Caco-2 (cell line): ENCODE data around the gene LMOD1. TPM values are rescaled to one million over a fixed set of nuclear protein-coding genes. Genes with fewer than 3 reads are reported as not detected.
"Not testable (repeated sequence)": the region's sequence is repeated elsewhere in the genome, so short reads cannot be mapped to it uniquely, and the experiment has no call there.

Experiments
- BruUV-seq: library from RNA; stranded (reverse); fragments of 400-500 nt; replicated peaks from 2 replicates; lab custom pipeline; 2021; lab: Mats Ljungman, UMichigan
- CTCF ChIA-PET: fragments of 300-600 bp; sonication (Branson Sonifier 250); formaldehyde crosslinking; loops from one replicate; lab custom pipeline; 2022; ENCODE audit warnings: antibody characterized with exemption; lab: Charles Lee
- POLR2A ChIA-PET: fragments of 300-600 bp; sonication (Branson Sonifier 250); formaldehyde crosslinking; loops from one replicate; lab custom pipeline; 2022; ENCODE audit warnings: antibody characterized with exemption; lab: Charles Lee
- DNase-seq, 2 experiments: peaks; one replicate each; pipeline versions ENCODE4 v3.0.0 to v3.0.0-alpha.2; 2020 to 2022
- H3K27me3 ChIP-seq: replicated peaks from 2 replicates; pipeline ENCODE4 v1.6.0; 2011; ENCODE audit warnings: low read length; ENCODE audit not compliant: control insufficient read depth, insufficient read depth
- H3K36me3 ChIP-seq: 2 replicates; pipeline ENCODE4 v1.5.1; 2011; ENCODE audit warnings: low read length; ENCODE audit not compliant: control insufficient read depth, insufficient read depth
- H3K4me1 ChIP-seq: fragments of 250-450 bp; sonication (Bioruptor Pico); 2 replicates; pipeline ENCODE4 v1.5.1; 2020; ENCODE audit warnings: mild to moderate bottlenecking
- H3K4me3 ChIP-seq: 2 replicates; pipeline ENCODE4 v1.5.1; 2011; ENCODE audit warnings: low read depth, mild to moderate bottlenecking, control low read depth, low read length
- H3K9me3 ChIP-seq: fragments of 250-450 bp; sonication (Bioruptor Pico); 2 replicates; pipeline ENCODE4 v1.5.1; 2020; ENCODE audit warnings: mild to moderate bottlenecking, moderate library complexity
- H3K27ac Mint-ChIP-seq: one replicate; pipeline ENCODE4 v1.8.0; 2022; ENCODE audit warnings: mixed read lengths; ENCODE audit not compliant: unreplicated experiment
- H3K27me3 Mint-ChIP-seq: one replicate; pipeline ENCODE4 v1.8.0; 2022; ENCODE audit warnings: mixed read lengths; ENCODE audit not compliant: insufficient read depth, unreplicated experiment
- H3K36me3 Mint-ChIP-seq: one replicate; pipeline ENCODE4 v1.8.0; 2022; ENCODE audit warnings: mild to moderate bottlenecking, mixed read lengths; ENCODE audit not compliant: insufficient read depth, unreplicated experiment
- H3K4me1 Mint-ChIP-seq: one replicate; pipeline ENCODE4 v1.8.0; 2022; ENCODE audit warnings: low read depth, mixed read lengths; ENCODE audit not compliant: unreplicated experiment
- H3K4me3 Mint-ChIP-seq: one replicate; pipeline ENCODE4 v1.8.0; 2022; ENCODE audit warnings: mild to moderate bottlenecking, moderate library complexity, mixed read lengths; ENCODE audit not compliant: unreplicated experiment
- H3K9me3 Mint-ChIP-seq: one replicate; pipeline ENCODE4 v1.8.0; 2022; ENCODE audit warnings: mixed read lengths; ENCODE audit not compliant: unreplicated experiment
- CTCF ChIP-seq, 2 experiments: fragments of 200-600 bp in 1 of 2; IDR thresholded peaks; 1 replicate in 1 of 2; 2 replicates in 1 of 2; pipeline versions ENCODE4 v1.5.1 to v1.8.0; 2011 to 2022; ENCODE audit warnings: antibody characterized with exemption in 1 of 2, control low read depth in 1 of 2, inconsistent platforms in 1 of 2, low read depth in 1 of 2, low read length in 1 of 2, mild to moderate bottlenecking in 1 of 2, moderate library complexity in 1 of 2; ENCODE audit not compliant: insufficient read depth in 1 of 2, severe bottlenecking in 1 of 2, unreplicated experiment in 1 of 2
- intact Hi-C: fragments of 100-400 bp; cut with micrococcal nuclease; formaldehyde crosslinking; loops from one replicate; pipeline ENCODE4 v1.10.0; 2022; ENCODE audit not compliant: unreplicated experiment
- total RNA-seq: library from RNA; stranded (reverse); gene quantifications from 2 replicates; pipeline ENCODE4 v1.2.3, GENCODE V29; 2022

The LMOD1 gene
- total RNA-seq, 1 experiment from 2014 or later, result 0.11 TPM

- BruUV-seq, result no TSS peak
- no peaks in the 10 kb centered on the region for H3K4me1 ChIP-seq
- H3K36me3 ChIP-seq, result peaks cover 4% of the 10 kb centered on the region
- CTCF ChIA-PET, result no interaction called here
- no peaks in the 10 kb centered on the region for H3K4me1 Mint-ChIP-seq
- peaks cover 89% of the 10 kb centered on the region for H3K36me3 Mint-ChIP-seq
- no peak overlapping the region for H3K4me3 ChIP-seq
- intact Hi-C loops, result no loop called here
- no peaks in the 10 kb centered on the region for H3K9me3 ChIP-seq
- TF ChIP-seq CTCF (IDR thresholded peaks at IDR 0.05; ENCODE audit: insufficient read depth in 1 of 2, low read depth in 1 of 2, low read length in 1 of 2, severe bottlenecking in 1 of 2, unreplicated experiment in 1 of 2), result no peak
- H3K4me3 Mint-ChIP-seq, result no peak overlapping the region
- H3K27me3 Mint-ChIP-seq, result no peaks in the 10 kb centered on the region
- POLR2A ChIA-PET, result no interaction called here
- no peaks in the 10 kb centered on the region for H3K9me3 Mint-ChIP-seq
- no peak for DNase-seq
- no peak overlapping the region for H3K27ac Mint-ChIP-seq
- no peaks in the 10 kb centered on the region for H3K27me3 ChIP-seq
Measured at GRCh38 chr1:201870397-201870796, 76.0 kb downstream of the LMOD1 start.

- Histone ChIP-seq H3K9me3 (no peaks in the 10 kb centered on the region), H3K4me3 (no peak overlapping the region), H3K36me3 (peaks cover 4% of the 10 kb centered on the region; the same call in 1 of the 2 replicates), H3K4me1 (no peaks in the 10 kb centered on the region), H3K27me3 (no peaks in the 10 kb centered on the region)
- ChIA-PET POLR2A (no interaction called here), CTCF (no interaction called here)
- intact Hi-C loops, result no loop called here
- Mint-ChIP-seq H3K27me3 (no peaks in the 10 kb centered on the region), H3K27ac (no peak overlapping the region), H3K4me1 (no peaks in the 10 kb centered on the region), H3K36me3 (peaks cover 77% of the 10 kb centered on the region), H3K9me3 (no peaks in the 10 kb centered on the region), H3K4me3 (no peak overlapping the region)
- no peak for DNase-seq
- no TSS peak for BruUV-seq
- TF ChIP-seq CTCF (IDR thresholded peaks at IDR 0.05; ENCODE audit: insufficient read depth in 1 of 2, low read depth in 1 of 2, low read length in 1 of 2, severe bottlenecking in 1 of 2, unreplicated experiment in 1 of 2), result no peak
Measured at GRCh38 chr1:201861448-201861847, 84.9 kb downstream of the LMOD1 start.

GRCh38 chr1:201859424-201859823, 86.9 kb downstream of the LMOD1 start:
- H3K9me3 Mint-ChIP-seq, result no peaks in the 10 kb centered on the region
- POLR2A ChIA-PET, result no interaction called here

GRCh38 chr1:201856722-201857121, 89.6 kb downstream of the LMOD1 start:
- H3K36me3 Mint-ChIP-seq, result peaks cover 89% of the 10 kb centered on the region
- H3K27me3 ChIP-seq, H3K4me1 ChIP-seq, H3K4me1 Mint-ChIP-seq, DNase-seq, intact Hi-C loops, BruUV-seq, H3K27me3 Mint-ChIP-seq, H3K4me3 ChIP-seq, POLR2A ChIA-PET, H3K9me3 ChIP-seq, H3K4me3 Mint-ChIP-seq, CTCF ChIA-PET, H3K27ac Mint-ChIP-seq, H3K9me3 Mint-ChIP-seq, H3K36me3 ChIP-seq: not testable (repeated sequence)

More at GRCh38 chr1:201859424-201859823, 86.9 kb downstream of the LMOD1 start:
- H3K27ac Mint-ChIP-seq, result no peak overlapping the region
- TF ChIP-seq CTCF (IDR thresholded peaks at IDR 0.05; ENCODE audit: insufficient read depth in 1 of 2, low read depth in 1 of 2, low read length in 1 of 2, severe bottlenecking in 1 of 2, unreplicated experiment in 1 of 2), result no peak
- Histone ChIP-seq H3K9me3 (no peaks in the 10 kb centered on the region), H3K4me1 (no peaks in the 10 kb centered on the region), H3K27me3 (no peaks in the 10 kb centered on the region), H3K36me3 (peaks cover 4% of the 10 kb centered on the region; the same call in 1 of the 2 replicates), H3K4me3 (no peak overlapping the region)
- H3K36me3 Mint-ChIP-seq, result peaks cover 89% of the 10 kb centered on the region
- H3K4me1 Mint-ChIP-seq, result no peaks in the 10 kb centered on the region
- no peaks in the 10 kb centered on the region for H3K27me3 Mint-ChIP-seq
- intact Hi-C loops, result no loop called here
- no peak for DNase-seq
- no peak overlapping the region for H3K4me3 Mint-ChIP-seq
- no TSS peak for BruUV-seq
- CTCF ChIA-PET, result no interaction called here
